NB4 (cell line): ENCODE results near the gene MRS2.

ENCODE experiments used
- DNase-seq: peaks from one replicate; pipeline ENCODE4 v3.0.0; 2010; ENCODE audit warnings: low read depth
- H3K4me3 ChIP-seq: one replicate; pipeline ENCODE4 v1.5.1; 2011; ENCODE audit warnings: mild to moderate bottlenecking, low read depth, low read length, moderate library complexity
- MYC ChIP-seq: IDR thresholded peaks from 2 replicates; pipeline ENCODE4 v1.6.1; 2011; ENCODE audit warnings: low read depth, low read length
- POLR2A ChIP-seq: IDR thresholded peaks from 2 replicates; pipeline ENCODE4 v1.6.1; 2011; ENCODE audit warnings: mild to moderate bottlenecking; ENCODE audit not compliant: insufficient read length; ENCODE audit errors: extremely low read depth
- TF ChIP-seq, protein P1 (sequence below): IDR thresholded peaks from 2 replicates; pipeline ENCODE4 v1.6.1; 2011; ENCODE audit warnings: low read depth, low read length
- TF ChIP-seq, protein P2 (sequence below): IDR thresholded peaks from one replicate; pipeline ENCODE4 v1.5.1; 2012; ENCODE audit warnings: low read depth, low read length

MRS2 gene

DNA sequence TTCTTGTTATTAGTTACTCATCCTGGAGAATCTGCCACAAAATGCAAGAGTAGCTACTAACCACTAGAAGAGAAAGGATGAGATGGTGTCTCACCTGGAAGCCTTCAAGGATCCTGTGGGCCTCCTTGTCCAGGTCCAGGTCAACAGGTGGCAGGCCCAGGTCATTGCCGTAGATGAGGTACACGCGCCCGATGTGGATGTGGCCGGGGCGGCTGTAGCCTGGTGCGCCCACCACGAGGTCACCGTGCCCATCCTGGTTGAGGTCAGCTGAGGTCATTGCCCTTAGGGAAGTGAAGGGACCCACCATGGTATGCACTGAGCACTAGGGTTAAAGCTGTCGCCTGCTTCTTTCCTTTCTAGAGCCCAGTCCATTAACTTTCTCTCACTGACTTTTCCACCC is 51.2 kb downstream of the MRS2 start:
- no peak for DNase-seq
- TF ChIP-seq POLR2A (no peak), MYC (no peak)
- TF ChIP-seq, protein P1, sequence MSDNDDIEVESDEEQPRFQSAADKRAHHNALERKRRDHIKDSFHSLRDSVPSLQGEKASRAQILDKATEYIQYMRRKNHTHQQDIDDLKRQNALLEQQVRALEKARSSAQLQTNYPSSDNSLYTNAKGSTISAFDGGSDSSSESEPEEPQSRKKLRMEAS, result no peak
- TF ChIP-seq, protein P2, sequence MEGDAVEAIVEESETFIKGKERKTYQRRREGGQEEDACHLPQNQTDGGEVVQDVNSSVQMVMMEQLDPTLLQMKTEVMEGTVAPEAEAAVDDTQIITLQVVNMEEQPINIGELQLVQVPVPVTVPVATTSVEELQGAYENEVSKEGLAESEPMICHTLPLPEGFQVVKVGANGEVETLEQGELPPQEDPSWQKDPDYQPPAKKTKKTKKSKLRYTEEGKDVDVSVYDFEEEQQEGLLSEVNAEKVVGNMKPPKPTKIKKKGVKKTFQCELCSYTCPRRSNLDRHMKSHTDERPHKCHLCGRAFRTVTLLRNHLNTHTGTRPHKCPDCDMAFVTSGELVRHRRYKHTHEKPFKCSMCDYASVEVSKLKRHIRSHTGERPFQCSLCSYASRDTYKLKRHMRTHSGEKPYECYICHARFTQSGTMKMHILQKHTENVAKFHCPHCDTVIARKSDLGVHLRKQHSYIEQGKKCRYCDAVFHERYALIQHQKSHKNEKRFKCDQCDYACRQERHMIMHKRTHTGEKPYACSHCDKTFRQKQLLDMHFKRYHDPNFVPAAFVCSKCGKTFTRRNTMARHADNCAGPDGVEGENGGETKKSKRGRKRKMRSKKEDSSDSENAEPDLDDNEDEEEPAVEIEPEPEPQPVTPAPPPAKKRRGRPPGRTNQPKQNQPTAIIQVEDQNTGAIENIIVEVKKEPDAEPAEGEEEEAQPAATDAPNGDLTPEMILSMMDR, result no peak
- no peak overlapping the region for H3K4me3 ChIP-seq

DNA sequence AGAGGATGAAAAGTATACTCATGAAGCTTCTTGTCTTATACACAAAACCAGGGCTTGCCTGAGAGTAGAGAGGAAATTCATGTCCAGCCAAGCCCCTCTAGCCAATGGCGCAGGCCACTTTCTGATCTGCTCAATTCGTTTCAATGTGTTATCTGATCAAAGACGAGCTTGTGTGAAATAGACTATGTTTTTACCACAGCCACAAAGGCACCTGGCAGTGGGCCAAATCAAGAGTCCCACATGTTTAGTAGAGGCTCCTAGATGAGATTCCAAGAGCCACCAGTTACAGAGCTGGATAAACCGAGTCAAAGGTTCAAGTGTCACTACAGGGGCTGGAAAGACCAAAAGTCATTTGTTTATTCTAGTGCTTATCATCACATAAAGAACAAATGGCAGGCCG is 51.7 kb downstream of the MRS2 start:
- no peak for DNase-seq
- TF ChIP-seq POLR2A (no peak), MYC (no peak)
- TF ChIP-seq, protein P2, result no peak
- TF ChIP-seq, protein P1, result no peak

GRCh38 chr6:24455061-24455460 is 52.3 kb downstream of the MRS2 start:
- no peak for DNase-seq
- H3K4me3 ChIP-seq, result no peak overlapping the region
- TF ChIP-seq, protein P1, result no peak
- TF ChIP-seq MYC (no peak), POLR2A (no peak)
- TF ChIP-seq, protein P2, result no peak

More for the DNA sequence above, 51.7 kb downstream of the MRS2 start:
- H3K4me3 ChIP-seq, result no peak overlapping the region

DNA sequence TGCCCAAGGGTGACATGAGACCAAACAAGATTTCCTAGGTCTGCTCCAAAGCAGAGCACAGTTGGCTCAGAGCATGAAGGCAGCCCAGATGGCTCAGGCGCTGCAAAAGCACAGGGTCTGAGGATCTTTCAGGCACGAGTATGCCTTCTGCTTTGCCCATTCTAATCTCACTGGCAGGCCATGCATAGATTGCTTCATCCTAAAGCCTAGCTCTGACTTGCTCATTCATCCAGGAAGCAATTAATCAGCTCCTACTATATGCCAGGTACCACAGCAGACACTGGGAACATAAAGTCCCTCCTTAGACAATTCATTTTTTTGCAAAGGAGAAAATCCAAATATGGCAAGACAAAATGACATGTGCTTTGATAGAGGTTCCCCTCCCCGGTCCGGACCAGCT is 55.4 kb downstream of the MRS2 start:
- H3K4me3 ChIP-seq, result no peak overlapping the region
- peak; percentile 10 for DNase-seq
- TF ChIP-seq POLR2A (no peak), MYC (no peak)
- TF ChIP-seq, protein P1, result no peak
- TF ChIP-seq, protein P2, result no peak

GRCh38 chr6:24458941-24459340 is 56.2 kb downstream of the MRS2 start:
- TF ChIP-seq MYC, result no peak
- TF ChIP-seq, protein P1, result no peak
- TF ChIP-seq POLR2A, result no peak
- TF ChIP-seq, protein P2, result no peak
- no peak overlapping the region for H3K4me3 ChIP-seq
- DNase-seq, result no peak

- TF ChIP-seq, protein P2, result no peak
- TF ChIP-seq MYC (no peak), POLR2A (no peak)
- TF ChIP-seq, protein P1, result no peak
- DNase-seq, result no peak
- no peak overlapping the region for H3K4me3 ChIP-seq
Observed at GRCh38 chr6:24460966-24461365, 58.2 kb downstream of the MRS2 start.
